GM12892 (cell line): ENCODE measurements around the gene HS1BP3.

Source experiments
- POLR2A ChIP-seq: IDR thresholded peaks from 2 replicates; pipeline ENCODE4 v1.6.1; 2011; ENCODE audit warnings: low read depth, low read length, control low read depth
- POLR2AphosphoS5 ChIP-seq: IDR thresholded peaks from 2 replicates; pipeline ENCODE4 v1.6.1; 2011; ENCODE audit warnings: low read depth, low read length, control low read depth
- TAF1 ChIP-seq: IDR thresholded peaks from 2 replicates; pipeline ENCODE4 v1.6.1; 2011; ENCODE audit warnings: low read depth, mild to moderate bottlenecking, control low read depth, low read length, borderline replicate concordance

GRCh38 chr2:20645301-20645701 is 5.6 kb downstream of the HS1BP3 start:
- TF ChIP-seq POLR2A (no peak), TAF1 (no peak), POLR2AphosphoS5 (no peak)
